Astrocyte (in vitro differentiated cells and primary cell): ENCODE data around the gene FLCN. TPM values are rescaled to one million over a fixed set of nuclear protein-coding genes. Genes with fewer than 3 reads are reported as not detected.

Source experiments
- DNase-seq: peaks from one replicate; pipeline ENCODE4 v3.0.0-alpha.2; 2010; ENCODE audit warnings: low read depth
- FAIRE-seq: peaks from 2 replicates; lab custom pipeline; 2011; peaks lifted over from hg19 to GRCh38; lab: Jason Lieb, UNC
- H2AFZ ChIP-seq: 2 replicates; pipeline ENCODE4 v1.6.0; 2012; ENCODE audit warnings: low read depth, low read length, inconsistent platforms
- H3K27ac ChIP-seq: 2 replicates; pipeline ENCODE4 v1.5.1; 2011; ENCODE audit warnings: low read depth, low read length, inconsistent platforms
- H3K27me3 ChIP-seq: 2 replicates; pipeline ENCODE4 v1.6.0; 2011; ENCODE audit warnings: low read length, inconsistent platforms; ENCODE audit not compliant: insufficient read depth
- H3K36me3 ChIP-seq: 2 replicates; pipeline ENCODE4 v1.5.1; 2011; ENCODE audit warnings: low read length, inconsistent platforms; ENCODE audit not compliant: insufficient read depth
- H3K4me1 ChIP-seq: 2 replicates; pipeline ENCODE4 v1.5.1; 2011; ENCODE audit warnings: low read length, inconsistent platforms; ENCODE audit not compliant: insufficient read depth
- H3K4me2 ChIP-seq: 2 replicates; pipeline ENCODE4 v1.6.0; 2012; ENCODE audit warnings: low read length, inconsistent platforms
- H3K4me3 ChIP-seq: 2 replicates; pipeline ENCODE4 v1.5.1; 2011; ENCODE audit warnings: low read depth, mild to moderate bottlenecking, low read length, inconsistent platforms; ENCODE audit not compliant: insufficient read depth
- H3K79me2 ChIP-seq: 2 replicates; pipeline ENCODE4 v1.6.0; 2012; ENCODE audit warnings: mild to moderate bottlenecking, low read length, inconsistent platforms; ENCODE audit not compliant: insufficient read depth
- H3K9ac ChIP-seq: 2 replicates; pipeline ENCODE4 v1.6.0; 2012; ENCODE audit warnings: mild to moderate bottlenecking, low read length, inconsistent platforms
- H3K9me3 ChIP-seq: 2 replicates; pipeline ENCODE4 v1.5.1; 2012; ENCODE audit warnings: low read depth, mild to moderate bottlenecking, low read length, inconsistent platforms; ENCODE audit not compliant: insufficient read depth
- H4K20me1 ChIP-seq: 2 replicates; pipeline ENCODE4 v1.6.0; 2012; ENCODE audit warnings: low read length, inconsistent platforms; ENCODE audit not compliant: insufficient read depth
- H3K27ac Mint-ChIP-seq: one replicate; pipeline ENCODE4 v1.8.0; 2021; ENCODE audit warnings: mild to moderate bottlenecking, mixed read lengths; ENCODE audit not compliant: unreplicated experiment
- H3K27me3 Mint-ChIP-seq: one replicate; pipeline ENCODE4 v1.8.0; 2021; ENCODE audit warnings: low read depth, mixed read lengths; ENCODE audit not compliant: unreplicated experiment
- H3K36me3 Mint-ChIP-seq: one replicate; pipeline ENCODE4 v1.8.0; 2021; ENCODE audit warnings: low read depth, mixed read lengths; ENCODE audit not compliant: unreplicated experiment
- H3K4me1 Mint-ChIP-seq: one replicate; pipeline ENCODE4 v1.8.0; 2021; ENCODE audit warnings: low read depth, mixed read lengths; ENCODE audit not compliant: unreplicated experiment
- H3K4me3 Mint-ChIP-seq: one replicate; pipeline ENCODE4 v1.8.0; 2021; ENCODE audit warnings: mild to moderate bottlenecking, moderate library complexity, mixed read lengths; ENCODE audit not compliant: unreplicated experiment
- H3K9me3 Mint-ChIP-seq: one replicate; pipeline ENCODE4 v1.8.0; 2021; ENCODE audit warnings: mild to moderate bottlenecking, mixed read lengths; ENCODE audit not compliant: unreplicated experiment
- EZH2 ChIP-seq: IDR thresholded peaks from 2 replicates; pipeline ENCODE4 v1.6.1; 2012; ENCODE audit warnings: mild to moderate bottlenecking, low read length, inconsistent platforms; ENCODE audit not compliant: insufficient read depth
- total RNA-seq: library from RNA; stranded (reverse); gene quantifications from 2 replicates; pipeline ENCODE4 v1.2.1, GENCODE V29; 2021
- TF ChIP-seq, protein P1 (sequence below): IDR thresholded peaks from 2 replicates; pipeline ENCODE4 v1.5.1; 2011; ENCODE audit warnings: low read depth, mild to moderate bottlenecking, inconsistent platforms, low read length, moderate library complexity; ENCODE audit not compliant: insufficient read depth

The FLCN gene
- total RNA-seq, 1 donor from 2014 or later, result 40.0 TPM

GRCh38 chr17:17226451-17227265 lies 10.3 kb downstream of the FLCN start:
- H3K36me3 Mint-ChIP-seq, result peaks cover 22% of the 10 kb centered on the region

DNA sequence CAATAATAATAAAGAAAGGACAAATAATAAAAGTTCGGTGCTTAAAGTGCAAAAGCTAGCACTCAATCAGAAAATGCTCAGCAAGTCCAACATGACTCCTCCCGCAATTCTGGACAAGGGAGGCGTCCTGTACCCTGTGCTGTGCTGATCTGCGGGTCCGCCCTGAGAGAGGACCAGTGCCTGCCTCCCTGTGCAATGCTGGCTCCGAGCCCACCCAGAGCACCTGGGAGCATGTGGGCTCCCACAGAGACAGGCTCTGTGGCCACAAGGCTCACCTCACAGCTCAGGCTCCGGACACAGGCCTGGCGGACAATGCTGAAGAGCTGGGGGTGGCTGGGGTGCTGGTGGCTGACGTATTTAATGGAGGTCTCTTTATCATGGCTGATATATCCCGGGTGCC lies 11.1 kb downstream of the FLCN start:
- Histone ChIP-seq H3K4me2 (no peak overlapping the region), H3K4me3 (no peak overlapping the region), H3K27ac (no peak overlapping the region), H2AFZ (no peak overlapping the region), H3K9ac (no peak overlapping the region), H3K4me1 (no peaks in the 10 kb centered on the region), H3K79me2 (peaks cover 3% of the 10 kb centered on the region), H3K27me3 (no peaks in the 10 kb centered on the region), H4K20me1 (peaks cover 47% of the 10 kb centered on the region), H3K9me3 (no peaks in the 10 kb centered on the region), H3K36me3 (peaks cover 51% of the 10 kb centered on the region)
- DNase-seq (no peak), FAIRE-seq (no peak)
- Mint-ChIP-seq H3K27ac (no peak overlapping the region), H3K27me3 (no peaks in the 10 kb centered on the region), H3K36me3 (peaks cover 27% of the 10 kb centered on the region), H3K9me3 (no peaks in the 10 kb centered on the region), H3K4me1 (no peaks in the 10 kb centered on the region), H3K4me3 (no peak overlapping the region)
- TF ChIP-seq, protein P1, sequence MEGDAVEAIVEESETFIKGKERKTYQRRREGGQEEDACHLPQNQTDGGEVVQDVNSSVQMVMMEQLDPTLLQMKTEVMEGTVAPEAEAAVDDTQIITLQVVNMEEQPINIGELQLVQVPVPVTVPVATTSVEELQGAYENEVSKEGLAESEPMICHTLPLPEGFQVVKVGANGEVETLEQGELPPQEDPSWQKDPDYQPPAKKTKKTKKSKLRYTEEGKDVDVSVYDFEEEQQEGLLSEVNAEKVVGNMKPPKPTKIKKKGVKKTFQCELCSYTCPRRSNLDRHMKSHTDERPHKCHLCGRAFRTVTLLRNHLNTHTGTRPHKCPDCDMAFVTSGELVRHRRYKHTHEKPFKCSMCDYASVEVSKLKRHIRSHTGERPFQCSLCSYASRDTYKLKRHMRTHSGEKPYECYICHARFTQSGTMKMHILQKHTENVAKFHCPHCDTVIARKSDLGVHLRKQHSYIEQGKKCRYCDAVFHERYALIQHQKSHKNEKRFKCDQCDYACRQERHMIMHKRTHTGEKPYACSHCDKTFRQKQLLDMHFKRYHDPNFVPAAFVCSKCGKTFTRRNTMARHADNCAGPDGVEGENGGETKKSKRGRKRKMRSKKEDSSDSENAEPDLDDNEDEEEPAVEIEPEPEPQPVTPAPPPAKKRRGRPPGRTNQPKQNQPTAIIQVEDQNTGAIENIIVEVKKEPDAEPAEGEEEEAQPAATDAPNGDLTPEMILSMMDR, result no peak
- no peak for TF ChIP-seq EZH2

More at GRCh38 chr17:17226451-17227265, 10.3 kb downstream of the FLCN start:
- Histone ChIP-seq H3K36me3 (peaks cover 50% of the 10 kb centered on the region), H3K4me1 (no peaks in the 10 kb centered on the region), H3K27ac (no peak overlapping the region), H3K4me2 (no peak overlapping the region), H3K79me2 (peaks cover 6% of the 10 kb centered on the region), H3K4me3 (no peak overlapping the region), H4K20me1 (peaks cover 41% of the 10 kb centered on the region), H3K9me3 (no peaks in the 10 kb centered on the region), H3K9ac (no peak overlapping the region), H2AFZ (no peak overlapping the region), H3K27me3 (no peaks in the 10 kb centered on the region)
- TF ChIP-seq EZH2, result no peak
- TF ChIP-seq, protein P1, result no peak
- no peak for DNase-seq
- no peaks in the 10 kb centered on the region for H3K4me1 Mint-ChIP-seq
- no peaks in the 10 kb centered on the region for H3K9me3 Mint-ChIP-seq
- H3K27ac Mint-ChIP-seq, result no peak overlapping the region
- FAIRE-seq, result no peak
- H3K4me3 Mint-ChIP-seq, result no peak overlapping the region
- H3K27me3 Mint-ChIP-seq, result no peaks in the 10 kb centered on the region

DNA sequence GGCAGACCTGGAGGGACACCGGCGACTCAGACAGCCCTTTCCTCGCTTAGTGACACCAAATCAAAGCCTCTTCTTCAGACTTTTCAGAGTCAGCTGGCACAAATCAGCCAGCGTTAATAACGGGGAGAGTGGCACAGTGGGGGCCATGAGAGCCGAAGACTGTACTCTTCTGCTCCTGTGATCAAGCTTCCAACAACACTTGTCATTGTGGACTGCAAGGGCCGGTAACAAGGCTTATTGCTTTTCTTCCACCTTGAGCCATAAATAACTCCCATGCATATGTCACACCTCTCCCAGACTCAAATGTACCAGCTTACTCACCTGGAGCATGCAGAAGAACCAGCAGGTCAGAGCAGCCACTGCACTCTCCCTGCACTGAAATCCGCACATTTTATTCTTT lies 12.8 kb downstream of the FLCN start:
- TF ChIP-seq, protein P1, result no peak
- TF ChIP-seq EZH2, result no peak
- no peaks in the 10 kb centered on the region for H3K27me3 ChIP-seq
- Mint-ChIP-seq H3K4me1 (no peaks in the 10 kb centered on the region), H3K4me3 (no peak overlapping the region), H3K9me3 (no peaks in the 10 kb centered on the region), H3K27ac (no peak overlapping the region), H3K36me3 (peaks cover 27% of the 10 kb centered on the region), H3K27me3 (no peaks in the 10 kb centered on the region)
- no peak overlapping the region for H2AFZ ChIP-seq
- H3K79me2 ChIP-seq, result no peaks in the 10 kb centered on the region
- H4K20me1 ChIP-seq, result peaks cover 48% of the 10 kb centered on the region
- no peak overlapping the region for H3K27ac ChIP-seq
- no peak overlapping the region for H3K9ac ChIP-seq
- H3K4me3 ChIP-seq, result no peak overlapping the region
- H3K4me2 ChIP-seq, result no peak overlapping the region
- DNase-seq (no peak), FAIRE-seq (no peak)
- H3K9me3 ChIP-seq, result no peaks in the 10 kb centered on the region
- H3K4me1 ChIP-seq, result no peaks in the 10 kb centered on the region
- H3K36me3 ChIP-seq, result peaks cover 48% of the 10 kb centered on the region
